Effector memory CD8-positive, alpha-beta T cell (primary cell): ENCODE results near the gene SHB.

Source experiments
- ATAC-seq: fragments of 150-1000 bp; cut with Tn5 transposase; replicated peaks from 2 replicates; pipeline ENCODE4 v1.10.0; 2021; ENCODE audit warnings: mild to moderate bottlenecking, moderate library complexity
- DNase-seq, 3 experiments: peaks; one replicate each; pipeline ENCODE4 v3.0.0; 2021
- H3K27ac Mint-ChIP-seq, 2 donors: one replicate each; pipeline ENCODE4 v1.8.0; 2022; ENCODE audit warnings: mild to moderate bottlenecking in 2 of 2, mixed read lengths in 2 of 2, moderate library complexity in 2 of 2
- H3K27me3 Mint-ChIP-seq, 2 donors: one replicate each; pipeline ENCODE4 v1.8.0; 2022; ENCODE audit warnings: mixed read lengths in 2 of 2
- H3K36me3 Mint-ChIP-seq: one replicate; pipeline ENCODE4 v1.8.0; 2022; ENCODE audit warnings: mild to moderate bottlenecking, moderate library complexity, mixed read lengths; ENCODE audit not compliant: insufficient read depth
- H3K4me1 Mint-ChIP-seq, 2 donors: one replicate each; pipeline ENCODE4 v1.8.0; 2022; ENCODE audit warnings: low read depth in 2 of 2, mixed read lengths in 2 of 2
- H3K4me3 Mint-ChIP-seq, 2 donors: one replicate each; pipeline ENCODE4 v1.8.0; 2022; ENCODE audit warnings: mild to moderate bottlenecking in 2 of 2, mixed read lengths in 2 of 2, moderate library complexity in 2 of 2
- H3K9me3 Mint-ChIP-seq, 2 donors: one replicate each; pipeline ENCODE4 v1.8.0; 2022; ENCODE audit warnings: mixed read lengths in 2 of 2

The SHB gene

DNA sequence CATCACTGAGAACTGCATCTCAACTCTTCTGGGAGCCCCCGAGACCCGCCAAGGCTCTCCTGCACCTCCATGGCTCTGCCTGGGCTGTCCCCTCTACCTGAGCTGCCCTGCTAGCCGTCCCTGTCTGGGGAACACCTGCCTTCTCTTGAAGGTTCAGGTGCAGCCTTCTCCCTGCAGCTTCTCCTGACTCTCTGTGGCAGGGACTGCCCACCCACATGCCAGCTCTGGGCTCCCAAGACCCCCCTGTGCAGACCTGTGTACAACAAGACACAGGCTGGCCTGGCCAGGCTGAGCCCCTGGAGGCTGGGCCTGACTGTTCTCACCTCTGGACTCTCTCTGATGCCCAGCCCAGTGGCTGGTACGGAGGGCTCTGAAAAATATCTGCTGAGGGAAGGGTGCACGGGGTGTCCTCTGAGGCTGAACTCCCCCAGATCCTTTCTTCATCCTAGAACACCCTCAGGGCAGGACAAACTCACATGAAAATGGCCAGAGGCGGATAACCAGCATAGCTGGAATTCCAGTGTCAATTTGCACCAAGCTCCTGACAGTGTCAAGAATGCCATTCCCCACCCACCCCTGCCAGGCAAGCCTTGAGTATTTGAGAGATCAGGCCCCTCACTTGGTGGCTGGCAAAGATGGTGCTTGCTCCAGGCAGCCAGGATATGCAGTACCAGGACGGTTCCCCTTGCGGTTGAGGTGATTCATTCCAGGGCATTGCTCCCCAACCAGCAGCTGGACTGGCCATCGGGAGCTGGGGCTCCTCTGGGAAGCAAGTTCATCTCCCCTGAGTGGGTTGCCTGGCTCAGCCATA, 124.2 kb downstream of the SHB start:
- DNase-seq (no peak), ATAC-seq (no peak)
- no peak overlapping the region for H3K4me3 Mint-ChIP-seq
- no peaks in the 10 kb centered on the region for H3K36me3 Mint-ChIP-seq
- no peaks in the 10 kb centered on the region for H3K9me3 Mint-ChIP-seq
- H3K4me1 Mint-ChIP-seq, result no peaks in the 10 kb centered on the region
- H3K27ac Mint-ChIP-seq, result no peak overlapping the region
- H3K27me3 Mint-ChIP-seq, result peaks cover 0 to 25% of the 10 kb centered on the region in 2 donors

DNA sequence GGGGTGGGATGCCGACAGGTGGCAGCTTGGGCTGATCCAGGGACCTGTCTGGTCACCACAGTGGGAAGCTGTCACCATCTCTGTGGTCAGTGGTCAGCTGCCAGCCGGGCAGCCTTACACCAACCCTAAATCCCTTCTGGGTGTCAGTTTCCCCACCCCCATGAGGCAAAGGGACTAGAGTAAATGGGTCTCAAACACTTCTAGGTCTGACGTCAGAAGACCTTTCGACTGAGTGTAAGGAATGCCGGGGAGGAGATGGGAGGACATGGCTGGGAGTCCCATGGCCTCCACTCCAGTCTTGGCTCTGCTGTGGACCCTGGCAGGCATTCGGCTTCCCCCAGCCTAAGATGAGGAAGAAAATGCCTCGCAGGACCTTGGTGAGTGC, 124.8 kb downstream of the SHB start:
- H3K9me3 Mint-ChIP-seq, result no peaks in the 10 kb centered on the region

DNA sequence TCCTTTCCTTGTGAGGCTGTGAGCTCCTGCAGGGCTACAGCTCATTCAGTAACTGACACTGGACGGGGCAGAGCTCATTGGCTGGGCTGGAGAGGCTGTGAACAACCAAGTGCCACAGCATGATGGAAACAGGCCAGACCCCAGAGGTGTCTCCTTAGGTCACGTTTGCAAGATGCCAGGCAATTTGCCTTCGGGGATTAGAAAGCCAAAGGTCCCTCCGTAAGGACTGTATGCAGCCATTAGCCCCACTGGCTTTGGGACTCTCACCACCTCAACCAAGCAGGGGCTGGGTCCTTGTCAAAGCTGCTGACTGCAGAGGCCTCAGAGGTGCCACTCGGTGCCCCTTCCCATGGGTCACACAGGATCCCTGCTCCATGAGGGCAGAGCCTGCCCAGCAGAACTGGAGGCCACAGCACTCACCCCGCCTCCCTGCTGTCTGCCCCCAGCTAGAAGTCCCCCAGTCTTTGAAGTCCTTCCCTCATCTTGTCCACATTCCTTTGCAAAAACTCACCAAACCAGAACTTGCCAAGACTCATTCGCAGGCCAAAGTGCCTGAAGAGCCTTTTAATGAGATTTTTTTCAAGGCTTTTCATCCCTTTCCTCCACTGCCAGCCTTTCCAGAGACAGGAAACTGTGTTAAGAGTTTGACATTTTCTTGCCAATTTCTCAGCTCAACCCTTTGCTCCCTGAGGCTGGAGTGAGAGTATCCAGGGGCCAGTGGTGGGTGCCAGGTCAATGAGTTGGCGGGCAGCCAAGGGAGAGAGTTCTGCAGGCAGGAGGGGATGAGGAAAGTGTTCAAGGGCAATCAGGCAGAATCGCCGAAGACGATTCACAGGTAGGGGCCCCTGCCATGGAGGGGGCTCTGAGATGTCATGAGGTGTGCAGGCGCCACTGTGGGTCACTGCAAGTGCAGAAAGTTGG, 125.4 kb downstream of the SHB start:
- Mint-ChIP-seq H3K27me3 (peaks cover 0 to 25% of the 10 kb centered on the region in 2 donors), H3K36me3 (no peaks in the 10 kb centered on the region), H3K4me3 (no peak overlapping the region), H3K4me1 (no peaks in the 10 kb centered on the region), H3K27ac (no peak overlapping the region), H3K9me3 (no peaks in the 10 kb centered on the region)
- DNase-seq, result no peak
- ATAC-seq, result no peak

More for the DNA sequence above, 124.8 kb downstream of the SHB start:
- Mint-ChIP-seq H3K4me3 (no peak overlapping the region), H3K36me3 (no peaks in the 10 kb centered on the region), H3K27ac (no peak overlapping the region), H3K27me3 (peaks cover 0 to 25% of the 10 kb centered on the region in 2 donors), H3K4me1 (no peaks in the 10 kb centered on the region)
- DNase-seq, result no peak
- no peak for ATAC-seq

DNA sequence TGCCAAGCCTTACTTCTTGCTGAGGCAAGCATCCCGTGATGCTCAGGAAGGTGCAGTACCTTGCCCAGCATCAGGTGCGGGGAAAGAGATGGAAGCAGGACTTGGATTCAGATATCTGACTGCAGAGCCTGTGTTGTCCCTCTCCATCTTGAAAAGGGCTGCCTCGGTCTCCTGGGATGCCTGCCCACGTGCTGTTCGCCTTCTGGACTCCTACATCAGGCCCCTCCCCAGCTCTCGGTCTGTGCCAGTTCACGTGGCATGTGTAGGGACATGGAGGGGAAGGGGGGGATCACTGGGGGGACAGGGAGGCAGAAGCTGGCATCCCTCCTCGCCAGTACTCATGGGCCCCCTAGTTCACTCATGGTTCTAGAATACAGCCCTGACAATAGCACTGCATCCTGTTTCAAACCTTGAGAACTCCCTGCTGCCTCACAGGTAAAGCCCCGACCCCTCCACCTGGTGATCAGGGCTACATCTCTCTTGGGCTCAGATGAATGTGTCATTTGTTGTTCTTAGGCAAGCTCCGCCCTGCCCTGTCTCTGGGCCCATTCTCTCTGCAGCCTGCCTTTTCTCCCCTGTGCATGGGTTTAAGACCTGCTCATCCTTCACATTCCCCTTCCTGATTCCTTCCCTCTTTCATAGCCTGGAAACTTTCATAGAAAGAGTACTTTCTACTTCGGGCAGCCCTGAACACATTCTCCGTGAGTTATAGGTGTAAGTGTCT, 126.2 kb downstream of the SHB start:
- no peaks in the 10 kb centered on the region for H3K4me1 Mint-ChIP-seq
- no peak for DNase-seq
- no peak overlapping the region for H3K4me3 Mint-ChIP-seq
- H3K9me3 Mint-ChIP-seq, result no peaks in the 10 kb centered on the region
- H3K27me3 Mint-ChIP-seq, result peaks cover 0 to 25% of the 10 kb centered on the region in 2 donors
- no peak overlapping the region for H3K27ac Mint-ChIP-seq
- no peaks in the 10 kb centered on the region for H3K36me3 Mint-ChIP-seq
- ATAC-seq, result no peak

DNA sequence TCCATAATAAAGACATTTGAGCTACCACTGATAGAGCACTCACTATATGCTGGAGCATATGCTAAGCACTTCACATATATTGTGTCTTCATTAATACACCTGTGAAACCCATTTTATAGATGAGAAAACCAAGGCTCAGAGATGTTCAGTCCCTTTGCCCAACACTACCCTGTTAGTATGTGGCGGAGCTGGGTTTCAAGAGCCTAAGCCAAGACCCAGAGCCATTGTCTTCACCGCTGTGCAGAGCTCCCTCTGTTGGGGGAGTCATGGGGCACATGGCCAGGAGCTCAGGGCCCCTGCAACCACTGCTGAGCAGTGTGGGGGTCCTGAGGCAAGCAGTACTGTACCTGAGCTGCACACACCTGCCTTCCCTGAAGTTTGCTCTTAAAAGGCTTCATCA, 127.8 kb downstream of the SHB start:
- H3K4me3 Mint-ChIP-seq, result no peak overlapping the region
- DNase-seq (no peak), ATAC-seq (no peak)
- H3K27me3 Mint-ChIP-seq, result peaks cover 0 to 25% of the 10 kb centered on the region in 2 donors
- no peaks in the 10 kb centered on the region for H3K4me1 Mint-ChIP-seq
- H3K9me3 Mint-ChIP-seq, result no peaks in the 10 kb centered on the region
- no peaks in the 10 kb centered on the region for H3K36me3 Mint-ChIP-seq
- H3K27ac Mint-ChIP-seq, result no peak overlapping the region

DNA sequence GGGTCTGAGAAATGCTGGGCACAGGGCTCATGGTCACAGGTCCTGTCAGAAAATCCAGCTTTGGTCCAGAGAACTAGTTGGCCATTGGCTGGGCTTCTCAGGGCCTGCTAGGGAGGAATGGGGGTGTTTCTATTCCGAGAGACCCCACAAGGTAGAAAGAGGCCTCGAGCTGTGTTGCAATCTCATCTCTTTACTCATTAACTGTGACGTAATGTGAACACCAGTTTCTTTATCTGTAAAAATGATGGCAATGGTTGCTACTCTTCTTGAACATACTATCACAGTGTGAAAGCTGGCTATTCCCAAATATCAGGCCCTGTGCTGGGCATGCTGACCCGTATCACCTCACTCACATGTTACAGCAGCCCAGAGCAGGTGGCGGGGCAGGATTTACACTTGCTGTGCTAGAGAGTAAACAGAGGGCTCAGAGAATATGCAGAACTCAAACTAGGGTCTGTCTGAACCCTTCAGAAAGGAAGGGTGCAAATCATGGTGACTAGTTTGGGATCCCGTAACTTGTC, 129.4 kb downstream of the SHB start:
- no peak overlapping the region for H3K27ac Mint-ChIP-seq
- ATAC-seq (no peak), DNase-seq (no peak)
- H3K9me3 Mint-ChIP-seq, result no peaks in the 10 kb centered on the region
- peaks cover 0 to 18% of the 10 kb centered on the region in 2 donors for H3K27me3 Mint-ChIP-seq
- H3K36me3 Mint-ChIP-seq, result no peaks in the 10 kb centered on the region
- H3K4me1 Mint-ChIP-seq, result no peaks in the 10 kb centered on the region
- H3K4me3 Mint-ChIP-seq, result no peak overlapping the region

DNA sequence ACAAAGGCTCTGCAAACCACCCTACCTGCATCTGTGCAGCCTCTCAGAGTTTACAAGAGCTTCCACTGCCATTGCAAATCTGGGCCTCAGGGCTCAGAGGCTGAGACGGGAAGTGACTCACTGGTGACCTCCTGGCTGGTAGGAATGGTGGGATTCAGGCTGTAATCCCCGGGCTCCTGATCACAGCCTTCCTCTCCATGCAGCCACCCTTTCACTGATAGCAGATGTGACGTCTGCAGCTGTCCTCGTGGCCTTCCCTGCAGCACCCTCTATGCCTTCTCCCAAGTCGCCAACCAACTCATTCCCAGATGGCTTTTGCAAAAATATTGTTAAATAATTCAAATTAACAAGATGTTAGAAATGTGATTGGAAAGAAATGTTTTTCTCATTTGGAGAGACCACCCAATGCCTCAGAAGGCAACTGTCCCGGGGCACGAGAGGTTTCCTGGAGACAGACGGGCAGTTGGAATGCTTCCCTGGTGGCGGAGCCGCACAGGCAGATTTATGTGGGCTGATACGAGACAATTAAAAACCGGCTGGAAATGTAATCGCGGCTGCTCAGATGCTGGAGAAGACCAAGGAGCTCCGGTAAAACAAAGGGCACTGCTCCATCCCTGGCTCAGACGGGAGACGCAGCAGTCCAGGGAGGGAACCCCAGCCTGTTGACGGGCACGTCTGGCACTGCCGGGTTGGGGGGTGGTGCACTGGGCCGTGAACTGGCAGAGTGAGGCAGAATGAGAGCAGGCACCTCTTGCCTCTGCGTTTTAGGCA, 130.7 kb downstream of the SHB start:
- no peaks in the 10 kb centered on the region for H3K4me1 Mint-ChIP-seq
- no peaks in the 10 kb centered on the region for H3K9me3 Mint-ChIP-seq
- DNase-seq, result no peak
- ATAC-seq, result no peak
- H3K27ac Mint-ChIP-seq, result no peak overlapping the region
- no peaks in the 10 kb centered on the region for H3K36me3 Mint-ChIP-seq
- H3K4me3 Mint-ChIP-seq, result no peak overlapping the region
- H3K27me3 Mint-ChIP-seq, result peaks cover 0 to 6% of the 10 kb centered on the region in 2 donors

DNA sequence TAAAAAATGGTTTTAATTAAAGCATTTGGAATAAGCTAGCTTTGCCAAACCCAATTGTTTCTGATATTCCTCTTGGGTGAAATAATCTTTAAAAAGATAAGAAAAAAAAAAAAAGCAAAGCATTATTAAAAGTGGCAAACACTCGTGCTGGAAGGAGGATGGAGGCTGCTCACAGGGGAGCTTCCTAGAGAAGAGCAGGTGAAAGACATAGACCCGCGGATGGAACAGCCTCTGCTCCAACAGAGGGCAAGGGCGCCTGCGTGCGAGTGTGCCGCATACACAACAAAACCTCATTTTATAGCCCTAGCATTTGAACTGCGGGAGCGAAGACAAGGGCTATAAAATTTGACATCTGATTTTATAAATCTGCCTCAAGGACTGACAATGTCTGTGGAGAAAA, 131.7 kb downstream of the SHB start:
- DNase-seq, result no peak
- no peak overlapping the region for H3K27ac Mint-ChIP-seq
- no peak overlapping the region for H3K4me3 Mint-ChIP-seq
- H3K27me3 Mint-ChIP-seq, result no peaks in the 10 kb centered on the region
- no peaks in the 10 kb centered on the region for H3K4me1 Mint-ChIP-seq
- ATAC-seq, result no peak
- no peaks in the 10 kb centered on the region for H3K36me3 Mint-ChIP-seq
- no peaks in the 10 kb centered on the region for H3K9me3 Mint-ChIP-seq

DNA sequence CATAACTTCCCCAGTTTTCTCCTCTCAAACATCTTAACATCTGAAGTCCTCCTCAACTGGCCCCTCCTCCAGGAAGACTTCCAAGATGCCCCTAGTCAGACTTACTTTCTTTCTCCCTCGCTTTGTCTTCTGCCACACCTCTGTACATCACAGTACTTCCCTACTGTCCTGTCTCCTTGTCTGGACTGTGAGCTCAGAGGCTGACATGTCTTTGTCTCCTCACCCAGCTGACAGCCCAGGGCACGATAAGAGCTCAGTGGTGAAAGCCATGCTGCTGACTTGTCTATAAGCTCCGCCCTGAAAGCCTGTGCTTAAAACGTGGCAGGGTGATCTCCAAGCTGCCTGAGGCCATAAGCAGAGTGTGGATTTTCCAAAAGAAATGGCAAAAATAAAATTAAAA, 132.1 kb downstream of the SHB start:
- ATAC-seq (no peak), DNase-seq (no peak)

DNA sequence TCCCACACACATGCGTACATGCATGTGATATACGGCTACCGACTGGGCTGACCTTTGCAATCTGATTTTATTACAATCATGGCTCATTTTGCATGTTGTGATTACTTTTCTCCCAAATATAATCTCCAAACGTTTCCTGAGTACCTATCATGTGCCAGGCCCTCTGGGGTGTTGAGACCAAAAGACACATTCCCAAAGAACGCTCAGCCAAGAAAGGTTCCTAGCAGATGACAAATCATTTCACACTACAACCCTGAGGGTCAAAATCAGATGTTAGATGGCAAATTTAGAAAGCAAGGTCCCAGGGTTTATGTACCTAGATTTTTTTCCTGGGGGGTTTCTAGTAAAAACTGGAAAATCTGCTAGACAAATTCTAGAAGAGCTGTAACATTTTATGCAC, 132.7 kb downstream of the SHB start:
- H3K4me1 Mint-ChIP-seq, result no peaks in the 10 kb centered on the region
- H3K27me3 Mint-ChIP-seq, result no peaks in the 10 kb centered on the region
- no peak for DNase-seq
- ATAC-seq, result no peak
- H3K9me3 Mint-ChIP-seq, result no peaks in the 10 kb centered on the region
- no peaks in the 10 kb centered on the region for H3K36me3 Mint-ChIP-seq
- H3K27ac Mint-ChIP-seq, result no peak overlapping the region
- H3K4me3 Mint-ChIP-seq, result no peak overlapping the region

More for the DNA sequence above, 132.1 kb downstream of the SHB start:
- no peaks in the 10 kb centered on the region for H3K9me3 Mint-ChIP-seq
- H3K4me3 Mint-ChIP-seq, result no peak overlapping the region
- H3K27me3 Mint-ChIP-seq, result no peaks in the 10 kb centered on the region
- no peak overlapping the region for H3K27ac Mint-ChIP-seq
- no peaks in the 10 kb centered on the region for H3K36me3 Mint-ChIP-seq
- no peaks in the 10 kb centered on the region for H3K4me1 Mint-ChIP-seq

DNA sequence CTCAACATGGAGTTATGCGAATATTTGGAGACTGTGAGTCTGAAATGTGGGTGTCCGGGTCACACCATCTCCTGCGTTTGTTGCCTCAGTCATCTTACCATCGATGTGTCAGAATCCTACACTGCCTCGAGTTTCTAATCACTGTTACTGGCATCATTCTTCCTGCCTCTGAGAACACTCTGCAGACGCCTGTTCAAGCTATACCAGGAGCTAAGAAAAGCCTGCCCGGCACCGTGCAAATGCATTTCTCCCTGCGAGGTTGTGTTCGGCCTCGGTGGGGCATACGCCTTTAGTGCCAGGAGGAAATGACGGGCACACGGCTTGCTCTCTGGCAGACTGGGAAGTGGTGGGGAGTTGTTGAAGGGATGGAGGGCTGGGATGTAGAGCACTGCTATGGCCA, 133.9 kb downstream of the SHB start:
- Mint-ChIP-seq H3K27me3 (no peaks in the 10 kb centered on the region), H3K36me3 (no peaks in the 10 kb centered on the region), H3K4me1 (no peaks in the 10 kb centered on the region), H3K27ac (no peak overlapping the region), H3K4me3 (no peak overlapping the region), H3K9me3 (no peaks in the 10 kb centered on the region)
- no peak for DNase-seq
- no peak for ATAC-seq

DNA sequence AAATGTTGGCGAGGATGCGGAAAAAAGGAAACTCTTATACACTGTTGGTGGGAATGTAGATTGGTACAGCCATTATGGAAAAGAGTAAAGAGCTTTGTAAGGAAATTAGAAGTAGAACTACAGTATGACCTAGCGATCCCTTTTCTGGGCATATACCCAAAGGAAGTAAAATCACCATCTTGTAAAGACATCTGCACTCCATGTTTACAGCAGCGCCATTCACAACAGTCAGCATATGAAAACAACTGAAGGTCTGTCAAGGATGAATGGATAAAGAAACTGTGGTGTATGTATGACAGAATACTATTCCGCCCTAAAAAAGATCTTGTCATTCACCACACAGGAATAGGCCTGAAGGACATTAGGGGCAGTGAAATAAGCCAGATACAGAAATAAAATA, 137.4 kb downstream of the SHB start:
- Mint-ChIP-seq H3K4me1 (no peaks in the 10 kb centered on the region), H3K27ac (no peak overlapping the region), H3K36me3 (no peaks in the 10 kb centered on the region), H3K27me3 (peaks cover 0 to 17% of the 10 kb centered on the region in 2 donors), H3K4me3 (no peak overlapping the region), H3K9me3 (no peaks in the 10 kb centered on the region)
- no peak for ATAC-seq
- no peak for DNase-seq

DNA sequence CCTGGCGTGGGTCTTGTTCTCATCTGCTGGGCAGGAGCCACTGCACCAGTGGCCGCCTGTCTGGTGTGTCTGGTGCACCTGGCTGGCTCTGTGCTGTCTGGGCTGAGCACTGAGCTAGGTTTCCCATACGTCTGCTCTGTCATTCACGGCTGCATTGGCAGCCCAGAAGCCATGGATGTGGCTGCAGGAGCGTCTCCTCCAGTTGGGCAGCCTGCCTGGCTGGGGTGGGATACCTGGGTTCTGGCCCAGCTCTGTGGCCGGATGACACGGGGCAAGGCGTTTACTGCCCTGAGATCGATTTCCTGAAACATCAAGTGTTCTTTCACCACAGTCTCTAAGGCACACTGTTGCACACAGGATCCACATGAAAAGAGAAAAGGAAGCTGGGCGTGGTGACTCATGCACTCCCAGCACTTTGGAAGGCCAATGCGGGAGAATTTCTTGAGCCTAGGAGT, 139.6 kb downstream of the SHB start:
- Mint-ChIP-seq H3K27me3 (peaks cover 0 to 35% of the 10 kb centered on the region in 2 donors), H3K4me3 (no peak overlapping the region), H3K36me3 (no peaks in the 10 kb centered on the region), H3K9me3 (no peaks in the 10 kb centered on the region), H3K27ac (no peak overlapping the region), H3K4me1 (no peaks in the 10 kb centered on the region)
- ATAC-seq (no peak), DNase-seq (no peak)
